Mononuclear cell (primary cell): ENCODE measurements around the gene TNS1. TPM values are rescaled to one million over a fixed set of nuclear protein-coding genes. Genes with fewer than 3 reads are reported as not detected.

Experiments used
- H3K27me3 ChIP-seq: 2 replicates; pipeline ENCODE4 v1.6.0; 2011; ENCODE audit warnings: low read length, control low read depth; ENCODE audit not compliant: insufficient read depth
- H3K4me1 ChIP-seq: 2 replicates; pipeline ENCODE4 v1.5.1; 2011; ENCODE audit warnings: mild to moderate bottlenecking, low read length, control low read depth; ENCODE audit not compliant: insufficient read depth
- H3K4me3 ChIP-seq: 2 replicates; pipeline ENCODE4 v1.5.1; 2011; ENCODE audit warnings: mild to moderate bottlenecking, low read length, moderate library complexity
- H3K9me3 ChIP-seq: 2 replicates; pipeline ENCODE4 v1.5.1; 2011; ENCODE audit warnings: low read depth, mild to moderate bottlenecking, control low read depth, low read length
- total RNA-seq: library from RNA; depleted of rRNA; stranded (reverse); fragments of >200 nt; gene quantifications from one replicate; pipeline ENCODE4 v1.2.3, GENCODE V29; 2012

The TNS1 gene
- total RNA-seq, 1 donor, result 3.5 TPM

DNA sequence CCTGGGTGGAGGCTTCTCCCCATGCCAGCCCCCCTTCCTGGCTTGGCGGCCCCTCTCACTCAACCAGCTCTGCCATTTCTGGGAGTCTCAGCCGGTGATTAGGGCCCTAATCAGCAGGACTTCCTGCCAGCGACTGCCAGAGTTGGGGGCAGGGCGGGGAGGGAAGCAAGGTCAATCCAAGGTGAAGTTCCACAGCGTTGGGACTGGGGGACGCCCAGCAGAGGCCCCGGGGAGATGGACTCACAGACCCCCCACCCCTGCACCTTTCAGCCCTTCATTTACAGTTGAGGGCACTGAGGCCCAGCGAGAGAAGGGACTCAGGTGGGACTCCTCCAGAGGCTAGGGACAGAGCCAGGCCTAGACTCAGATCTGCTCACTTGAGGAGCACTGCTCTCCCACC, 65.3 kb downstream of the TNS1 start:
- H3K4me3 ChIP-seq, result no peak overlapping the region
- peaks cover 24% of the 10 kb centered on the region for H3K4me1 ChIP-seq
- no peaks in the 10 kb centered on the region for H3K27me3 ChIP-seq
- no peaks in the 10 kb centered on the region for H3K9me3 ChIP-seq

DNA sequence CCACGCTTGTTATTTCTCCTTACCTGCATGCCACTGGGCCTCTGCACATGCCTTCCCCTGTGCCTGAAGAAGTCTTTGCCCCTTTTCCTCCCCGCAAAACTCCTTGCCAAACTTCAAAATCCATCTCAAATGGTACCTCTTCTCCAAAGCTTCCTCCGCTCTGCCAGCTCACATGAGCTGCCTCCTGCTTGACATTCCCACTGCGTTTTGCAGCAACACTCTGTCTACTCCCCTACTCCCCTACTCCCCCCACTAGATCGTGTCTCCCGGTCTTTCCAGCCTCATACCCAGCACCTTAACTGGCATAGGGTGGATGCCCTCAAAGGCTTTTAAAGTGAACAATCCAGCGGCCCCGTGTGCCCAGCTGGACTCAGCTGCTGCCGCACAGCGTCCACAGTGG, 65.8 kb downstream of the TNS1 start:
- Histone ChIP-seq H3K9me3 (no peaks in the 10 kb centered on the region), H3K27me3 (no peaks in the 10 kb centered on the region), H3K4me1 (peaks cover 24% of the 10 kb centered on the region), H3K4me3 (no peak overlapping the region)

DNA sequence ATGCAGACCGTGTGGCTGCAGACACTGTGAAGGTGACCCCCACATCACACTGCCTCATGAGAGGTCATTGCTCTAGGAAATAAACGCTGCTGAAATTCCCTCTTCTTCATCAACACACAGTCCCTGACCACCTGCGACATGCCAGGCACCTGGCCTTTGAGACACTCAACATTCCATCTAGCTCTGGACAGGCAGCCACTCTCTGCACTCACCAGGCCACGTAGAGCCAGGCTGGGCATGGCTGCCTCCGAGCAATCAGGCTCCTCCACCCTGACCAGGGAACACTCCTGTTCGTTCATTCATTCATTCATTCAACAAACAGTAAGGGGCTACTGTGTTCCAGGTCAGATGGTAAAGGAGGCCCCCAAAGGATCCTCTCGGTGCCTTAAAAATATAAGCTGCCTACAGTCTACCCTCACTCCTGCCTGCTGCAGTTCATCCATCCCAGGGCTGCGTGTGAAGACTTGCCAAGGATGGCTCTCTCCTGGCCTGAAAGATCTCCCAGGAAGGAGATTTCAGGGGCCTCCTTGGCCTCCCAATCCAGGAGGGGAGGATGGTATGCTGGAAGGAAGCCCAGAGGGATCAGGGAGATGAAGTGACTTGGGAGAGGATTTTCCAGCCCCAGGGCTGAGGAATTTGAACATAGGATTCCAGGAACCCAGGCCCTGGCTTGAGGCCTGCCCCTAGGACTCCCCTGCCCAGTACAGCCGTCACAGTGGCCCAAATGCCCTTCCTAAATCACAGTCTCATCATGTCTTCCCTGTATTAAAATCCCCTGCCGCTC, 66.7 kb downstream of the TNS1 start:
- Histone ChIP-seq H3K4me3 (no peak overlapping the region), H3K27me3 (no peaks in the 10 kb centered on the region), H3K9me3 (no peaks in the 10 kb centered on the region), H3K4me1 (peaks cover 24% of the 10 kb centered on the region)

DNA sequence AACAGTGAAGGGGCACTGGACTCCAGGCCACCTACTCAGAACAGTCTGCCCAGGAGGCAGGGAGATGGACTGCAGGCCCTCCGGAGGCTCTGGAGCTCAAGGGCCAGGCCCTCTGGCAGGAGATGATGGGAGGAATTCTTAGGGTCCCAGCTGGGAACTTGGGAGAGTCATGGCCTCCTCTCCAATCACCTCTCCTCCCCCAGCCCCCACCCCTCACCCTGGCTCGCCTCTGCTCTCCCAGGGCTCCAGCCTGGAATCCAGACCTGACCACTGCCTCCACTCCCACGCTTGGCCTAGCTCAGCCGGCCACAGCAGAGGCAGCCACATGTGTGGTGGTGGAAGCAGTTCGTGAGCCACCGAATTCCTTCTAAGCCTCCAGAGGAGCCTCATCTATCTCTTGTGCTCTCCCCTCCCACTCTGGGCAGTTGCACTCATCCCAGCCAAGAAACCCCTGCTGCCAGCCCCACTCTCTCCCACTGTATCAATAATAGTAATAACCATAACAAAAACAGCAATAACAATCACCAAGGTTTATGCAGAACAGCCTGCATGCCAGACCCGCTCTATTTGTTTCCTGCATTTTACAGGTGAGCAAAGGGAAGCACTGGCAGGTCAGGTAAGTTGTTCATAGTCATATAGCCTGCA, 67.4 kb downstream of the TNS1 start:
- peaks cover 24% of the 10 kb centered on the region for H3K4me1 ChIP-seq
- H3K27me3 ChIP-seq, result no peaks in the 10 kb centered on the region
- no peaks in the 10 kb centered on the region for H3K9me3 ChIP-seq
- no peak overlapping the region for H3K4me3 ChIP-seq

DNA sequence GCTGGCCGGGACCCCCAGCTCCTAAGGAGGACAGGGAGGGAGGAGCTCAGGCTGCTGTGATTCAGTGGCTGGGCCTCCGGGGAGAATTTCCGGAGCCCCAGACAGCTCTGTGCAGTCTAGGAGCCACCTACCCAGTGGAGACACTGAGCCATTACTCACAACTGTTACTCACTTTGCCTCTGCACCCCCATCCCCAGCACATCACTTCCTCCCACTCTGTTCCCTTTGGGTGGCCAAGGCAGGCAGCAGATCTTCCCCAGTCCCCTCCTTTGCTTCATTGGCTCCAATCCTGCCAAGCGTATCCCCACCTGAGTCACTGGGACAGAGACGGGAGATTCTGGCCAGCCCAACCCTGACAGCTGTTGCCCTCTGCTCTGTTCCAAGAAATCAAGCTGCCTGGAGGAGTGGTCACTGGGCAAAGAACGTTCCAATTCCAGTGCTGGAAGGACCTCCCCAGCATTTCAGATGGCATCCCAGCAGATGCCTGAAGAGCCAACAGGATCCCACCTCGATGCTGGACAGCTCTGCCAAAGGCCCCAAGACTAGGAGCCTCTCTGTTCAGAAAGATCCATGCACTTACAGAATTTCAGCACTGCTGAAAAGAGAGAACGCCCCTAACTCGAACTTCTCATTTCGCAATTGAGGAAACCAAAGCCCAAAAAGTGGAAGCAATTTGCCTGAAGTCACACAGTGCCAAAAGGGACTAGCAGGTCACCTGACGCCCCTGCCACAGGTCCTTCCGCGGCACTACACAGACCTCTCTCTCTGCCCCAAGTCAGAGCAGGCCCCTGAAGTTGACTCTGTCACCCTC, 68.3 kb downstream of the TNS1 start:
- H3K9me3 ChIP-seq, result no peaks in the 10 kb centered on the region
- H3K4me1 ChIP-seq, result peaks cover 24% of the 10 kb centered on the region
- H3K4me3 ChIP-seq, result no peak overlapping the region
- H3K27me3 ChIP-seq, result no peaks in the 10 kb centered on the region

DNA sequence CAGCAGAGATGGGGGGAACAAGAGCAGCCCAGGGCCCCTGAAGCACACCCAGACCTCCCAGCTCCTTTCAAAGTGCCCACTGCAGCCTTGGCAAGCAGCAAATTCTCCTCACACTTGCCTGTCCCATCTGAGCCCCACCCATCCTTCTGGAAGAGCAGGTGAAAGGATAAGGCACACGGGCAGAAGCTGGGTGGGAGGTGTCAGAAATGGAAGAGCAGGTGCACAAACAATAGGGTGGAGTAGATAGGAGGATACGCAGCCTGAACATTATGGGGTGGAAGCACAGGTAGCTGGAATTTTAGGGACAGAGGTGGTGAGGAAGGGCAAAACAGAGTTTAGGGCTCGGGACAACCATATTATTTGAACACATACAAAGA, 69.2 kb downstream of the TNS1 start:
- no peaks in the 10 kb centered on the region for H3K27me3 ChIP-seq
- no peak overlapping the region for H3K4me3 ChIP-seq
- peaks cover 28% of the 10 kb centered on the region for H3K4me1 ChIP-seq
- no peaks in the 10 kb centered on the region for H3K9me3 ChIP-seq

DNA sequence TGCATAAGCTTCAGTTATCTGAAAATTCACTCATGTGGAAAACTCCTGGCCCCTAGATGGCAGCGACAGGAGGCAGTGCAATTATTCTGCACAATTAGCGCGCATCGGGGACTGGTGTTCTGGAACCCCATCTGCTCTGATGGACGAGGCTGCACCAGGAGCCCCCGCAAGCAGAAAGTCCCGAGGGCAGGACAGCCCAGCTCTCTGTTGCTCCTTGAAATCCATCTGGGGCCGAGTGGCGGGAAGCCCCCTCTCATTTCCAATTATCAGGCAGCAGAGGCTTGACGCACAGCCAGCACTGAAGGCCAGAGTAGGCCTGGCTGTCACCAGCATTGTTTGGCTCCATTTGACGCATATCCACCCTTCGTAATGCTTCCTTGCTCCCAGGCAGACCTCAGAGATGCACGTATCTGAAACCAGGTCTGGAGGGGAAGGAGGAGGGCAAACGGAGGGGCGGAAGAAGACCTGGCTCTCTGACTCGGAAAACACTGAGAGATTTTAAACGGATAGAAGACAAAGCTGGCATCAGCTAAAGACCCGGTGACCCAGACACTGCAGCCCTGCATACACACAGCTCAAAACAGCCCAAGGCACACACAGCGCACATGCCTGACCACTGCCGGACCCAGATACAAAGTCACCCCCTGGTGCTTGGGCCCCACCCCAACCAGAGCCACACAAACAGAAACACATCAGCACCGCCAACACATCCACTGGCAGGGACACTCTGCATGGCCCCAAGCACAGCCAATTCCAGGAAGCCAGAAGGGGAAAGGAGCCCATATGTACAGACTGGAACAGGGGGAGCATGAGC, 69.8 kb downstream of the TNS1 start:
- H3K27me3 ChIP-seq, result no peaks in the 10 kb centered on the region
- H3K4me3 ChIP-seq, result no peak overlapping the region
- no peaks in the 10 kb centered on the region for H3K9me3 ChIP-seq
- peaks cover 34% of the 10 kb centered on the region for H3K4me1 ChIP-seq

DNA sequence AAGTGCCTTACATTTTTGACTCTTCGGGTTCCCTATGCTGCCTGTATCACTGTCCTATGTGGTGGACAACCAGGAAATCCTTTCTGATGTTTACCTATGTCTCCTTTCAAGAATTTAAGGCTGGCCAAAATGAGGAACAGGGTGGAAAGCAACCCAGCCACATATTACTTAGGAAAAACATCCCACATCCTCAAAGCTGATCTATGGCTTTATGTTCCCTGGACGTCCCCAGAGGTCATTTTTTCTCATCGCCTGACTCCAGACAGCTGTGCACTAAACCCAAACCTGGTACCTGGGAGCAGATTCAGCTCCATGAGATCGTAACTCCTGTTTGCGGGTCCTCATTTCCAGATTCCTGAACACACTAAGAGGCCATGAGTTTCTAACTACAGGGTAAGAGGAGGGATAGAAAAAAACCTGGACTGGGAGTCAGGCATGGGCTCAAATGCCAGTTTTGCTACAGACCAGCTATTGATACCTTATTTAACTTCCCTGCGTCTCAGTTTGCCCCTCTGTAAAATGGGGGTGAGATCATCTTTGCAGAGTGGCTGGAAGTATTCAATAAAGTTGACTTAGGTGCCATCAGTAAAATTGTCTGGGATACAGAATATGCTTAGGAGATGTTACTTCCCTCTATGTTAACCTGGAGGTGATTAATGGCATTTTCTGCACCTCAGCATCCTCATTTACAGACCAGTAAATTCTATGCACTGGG, 70.8 kb downstream of the TNS1 start:
- Histone ChIP-seq H3K27me3 (no peaks in the 10 kb centered on the region), H3K9me3 (no peaks in the 10 kb centered on the region), H3K4me1 (peaks cover 40% of the 10 kb centered on the region), H3K4me3 (no peak overlapping the region)

DNA sequence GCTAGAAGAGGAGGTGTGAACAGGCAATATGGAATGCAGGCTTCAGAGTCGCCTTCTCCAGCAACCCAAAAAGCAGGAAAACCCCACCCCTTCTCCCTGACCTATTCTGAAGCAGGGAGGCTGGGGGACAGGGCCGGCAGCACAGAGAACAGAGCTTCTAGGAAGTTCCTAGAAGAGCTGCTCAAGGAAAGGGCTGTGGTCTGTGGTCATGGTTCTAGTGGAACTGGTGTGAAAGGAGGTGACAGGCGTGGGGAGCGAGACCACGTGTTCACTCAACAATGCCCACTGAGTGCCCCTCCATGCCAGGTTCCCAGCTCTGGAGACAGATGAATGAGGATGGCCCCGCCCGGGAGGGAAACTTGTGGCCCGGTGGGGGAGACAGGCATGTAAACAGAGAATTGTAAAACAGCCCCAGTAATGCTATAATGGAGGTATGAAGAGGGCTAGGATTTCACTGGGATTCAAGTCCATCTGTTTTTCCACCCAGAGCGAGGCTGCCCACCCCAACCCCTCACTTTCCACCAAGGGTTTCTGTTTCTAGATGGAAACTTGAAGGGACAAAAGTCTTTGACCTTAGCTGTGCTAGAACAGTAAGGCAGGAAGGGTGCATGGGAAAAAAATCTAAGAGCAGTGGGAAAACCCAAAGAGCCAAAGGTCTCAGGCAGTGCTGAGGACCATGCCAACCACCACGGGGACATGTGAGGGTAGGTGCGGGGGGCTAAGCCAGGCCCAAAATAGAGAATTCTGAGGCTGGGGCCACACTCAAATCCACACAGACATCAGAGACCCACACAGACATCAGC, 71.8 kb downstream of the TNS1 start:
- Histone ChIP-seq H3K4me3 (no peak overlapping the region), H3K4me1 (peaks cover 40% of the 10 kb centered on the region), H3K27me3 (no peaks in the 10 kb centered on the region), H3K9me3 (no peaks in the 10 kb centered on the region)

DNA sequence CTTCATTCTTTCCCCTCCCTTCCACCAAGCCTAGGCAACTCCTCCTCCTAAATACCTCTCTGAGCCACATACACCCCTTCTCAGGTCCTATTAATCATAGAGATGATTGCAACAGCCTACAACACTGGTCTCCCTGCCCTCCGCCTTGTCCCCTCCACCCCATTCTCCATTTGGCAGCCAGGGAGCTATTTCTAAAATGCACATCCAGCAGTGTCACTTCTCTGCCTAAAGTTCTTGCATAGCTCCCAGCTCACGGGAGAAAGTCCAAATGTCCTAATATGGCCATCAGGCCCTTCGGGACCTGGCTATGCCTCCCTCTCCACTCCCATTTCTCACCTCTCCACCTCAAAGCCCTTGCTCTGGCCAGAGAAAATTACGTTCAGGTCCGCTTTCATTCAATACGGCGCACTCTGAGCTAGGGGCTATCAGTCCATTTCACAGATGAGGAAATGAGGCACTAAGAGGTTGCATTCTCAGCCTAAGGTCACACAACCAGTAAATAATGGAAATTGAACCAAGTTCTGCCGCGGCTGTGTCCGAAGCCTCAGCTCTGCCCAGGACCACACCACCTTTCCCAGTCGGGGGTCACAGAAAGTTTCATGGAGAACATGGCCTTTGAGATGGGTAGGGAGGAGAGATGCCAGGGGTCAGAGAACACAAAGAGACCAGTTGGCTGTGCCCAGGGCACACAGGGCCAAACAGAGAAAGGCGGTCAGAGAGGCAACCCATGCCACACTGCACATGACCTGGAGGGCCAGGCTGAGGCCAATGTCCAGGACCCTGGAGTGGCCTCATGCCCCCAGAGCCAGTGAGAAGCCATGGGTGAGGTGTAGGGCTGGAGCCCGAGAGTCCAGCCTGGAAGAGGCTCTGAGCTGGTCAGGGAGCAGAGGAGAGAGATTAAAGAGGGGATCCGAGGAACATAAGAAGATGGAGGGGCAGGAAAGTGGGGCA, 72.8 kb downstream of the TNS1 start:
- Histone ChIP-seq H3K4me3 (no peak overlapping the region), H3K27me3 (no peaks in the 10 kb centered on the region), H3K9me3 (no peaks in the 10 kb centered on the region), H3K4me1 (peaks cover 34% of the 10 kb centered on the region)

DNA sequence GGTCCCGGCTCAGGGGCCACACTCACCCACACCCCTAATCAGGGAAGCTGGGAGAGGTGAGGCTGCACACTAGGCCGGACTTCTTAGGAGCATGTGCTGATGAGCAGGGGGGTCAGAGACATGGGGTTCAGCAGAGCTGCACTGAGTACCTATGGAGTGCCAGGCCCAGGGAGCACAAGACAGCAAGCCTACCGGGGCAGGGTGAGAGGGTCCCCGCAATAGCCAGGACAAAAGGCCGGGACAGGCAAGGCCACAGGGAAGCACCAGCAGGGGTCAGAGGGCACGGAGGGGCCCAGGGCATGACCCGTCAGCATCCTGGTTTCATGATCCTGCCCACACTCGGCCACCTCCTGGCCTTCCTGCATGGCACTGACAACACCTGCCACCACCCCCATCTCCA, 73.5 kb downstream of the TNS1 start:
- no peak overlapping the region for H3K4me3 ChIP-seq
- H3K9me3 ChIP-seq, result no peaks in the 10 kb centered on the region
- peaks cover 27% of the 10 kb centered on the region for H3K4me1 ChIP-seq
- no peaks in the 10 kb centered on the region for H3K27me3 ChIP-seq

DNA sequence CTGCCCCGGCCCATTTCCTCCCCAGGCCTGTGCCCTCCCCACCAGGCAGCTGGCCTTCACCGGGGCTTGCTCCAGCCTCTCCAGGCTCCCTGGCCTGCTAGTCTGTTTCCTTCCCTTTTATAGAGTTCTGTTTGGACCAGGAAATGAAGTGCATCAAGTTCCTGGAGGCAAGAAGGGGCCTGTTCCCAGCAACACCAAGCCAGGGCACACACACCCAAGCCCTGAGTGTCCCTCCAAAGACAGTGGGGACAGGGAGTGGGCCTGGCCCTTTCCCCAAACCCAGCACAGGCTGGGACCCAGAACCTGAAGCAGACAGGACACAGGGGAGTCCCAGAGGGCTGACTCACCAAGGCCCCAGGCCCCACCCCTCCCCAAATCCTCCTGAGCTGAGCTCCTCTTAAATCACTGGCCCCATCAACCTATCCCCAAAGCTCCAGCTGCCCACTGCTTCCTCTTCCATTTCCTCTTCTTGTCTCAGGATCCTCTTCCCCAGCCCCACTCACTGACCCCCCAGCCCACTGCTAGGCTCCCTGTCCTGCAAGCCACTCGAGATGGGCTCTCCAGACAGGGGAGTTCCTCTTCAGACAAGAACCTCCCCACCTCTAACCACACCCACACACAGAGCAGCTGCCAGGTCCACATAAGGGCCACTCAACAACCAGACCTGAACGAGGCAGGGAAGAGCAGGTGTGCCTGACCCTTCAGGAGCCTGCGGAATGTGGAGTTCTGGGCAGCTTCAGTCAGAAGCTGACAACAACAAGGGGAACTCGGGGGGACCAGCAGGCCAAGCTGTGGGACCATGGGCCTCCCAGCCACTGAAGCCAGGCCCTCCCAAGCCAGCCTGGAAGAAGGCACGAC, 74.2 kb downstream of the TNS1 start:
- H3K27me3 ChIP-seq, result no peaks in the 10 kb centered on the region
- H3K4me3 ChIP-seq, result no peak overlapping the region
- H3K9me3 ChIP-seq, result no peaks in the 10 kb centered on the region
- peaks cover 19% of the 10 kb centered on the region for H3K4me1 ChIP-seq
